HCT116 (cell line): ENCODE results near the gene SCAND1. TPM values are rescaled to one million over a fixed set of nuclear protein-coding genes. Genes with fewer than 3 reads are reported as not detected.
A peak's percentile ranks its signal among the peaks of the same experiment; 100 is the strongest.
"Not testable (repeated sequence)": the region's sequence is repeated elsewhere in the genome, so short reads cannot be mapped to it uniquely, and the experiment has no call there.

Experiments
- ATAC-seq: fragments of 200-7000 bp; cut with Tn5 transposase; 2 replicates; pipeline ENCODE4 v1.9.1; 2020; ENCODE audit warnings: mild to moderate bottlenecking, moderate library complexity
- BruUV-seq: library from RNA; stranded (reverse); fragments of 400-500 nt; replicated peaks from 2 replicates; lab custom pipeline; 2021; lab: Mats Ljungman, UMichigan
- CTCF ChIA-PET: fragments of 300-600 bp; sonication (Branson Sonifier 250); formaldehyde crosslinking; loops from one replicate; lab custom pipeline; 2021; ENCODE audit warnings: antibody characterized with exemption; lab: Charles Lee
- POLR2A ChIA-PET: fragments of 300-600, 350-600 bp; sonication (Branson Sonifier 250); formaldehyde crosslinking; loops from one replicate; lab custom pipeline; 2021; ENCODE audit warnings: antibody characterized with exemption; lab: Charles Lee
- RAD21 ChIA-PET, 2 experiments: fragments of 300-600 bp; sonication (Branson Sonifier 250); formaldehyde crosslinking; loops; one replicate each; lab custom pipeline; 2023; ENCODE audit warnings: low total read pairs in 2 of 2; ENCODE audit not compliant: uncharacterized antibody in 2 of 2, unreplicated experiment in 2 of 2, low non-redundant PET in 1 of 2; lab: Charles Lee
- DNase-seq: peaks from one replicate; pipeline ENCODE4 v3.0.0-alpha.2; 2010; ENCODE audit warnings: low read depth, low spot score
- H2AFZ ChIP-seq: fragments of 200-600 bp; shearing (Covaris generic), sonication (generic); 2 replicates; pipeline ENCODE4 v1.6.1; 2017; ENCODE audit warnings: low read depth, mixed run types, mixed read lengths, antibody characterized with exemption, low read length; ENCODE audit not compliant: poor library complexity, severe bottlenecking
- H3K27ac ChIP-seq: 2 replicates; pipeline ENCODE4 v1.5.1; 2012; ENCODE audit warnings: low read depth, low read length
- H3K27me3 ChIP-seq: fragments of 200-600 bp; sonication (generic); 2 replicates; pipeline ENCODE4 v1.6.1; 2016; ENCODE audit warnings: mixed run types, low read length, mixed read lengths; ENCODE audit not compliant: insufficient read depth
- H3K36me3 ChIP-seq, 2 experiments: fragments of 200-500 bp in 1 of 2; fragments of 200-600 bp in 1 of 2; sonication (Bioruptor generic) in 1 of 2; sonication (generic) in 1 of 2; 2 replicates each; pipeline versions ENCODE4 v1.5.1 to v1.6.1; 2014 to 2016; ENCODE audit warnings: low read length in 2 of 2, inconsistent platforms in 1 of 2, mixed read lengths in 1 of 2, mixed run types in 1 of 2; ENCODE audit not compliant: insufficient read depth in 2 of 2, control insufficient read depth in 1 of 2
- H3K4me1 ChIP-seq, 2 experiments: fragments of 200-600 bp in 1 of 2; sonication (generic) in 1 of 2; 2 replicates each; pipeline versions ENCODE4 v1.5.1 to v1.6.1; 2012 to 2017; ENCODE audit warnings: low read length in 2 of 2, inconsistent platforms in 1 of 2, mild to moderate bottlenecking in 1 of 2, mixed read lengths in 1 of 2, mixed run types in 1 of 2, moderate library complexity in 1 of 2; ENCODE audit not compliant: insufficient read depth in 2 of 2, control insufficient read depth in 1 of 2
- H3K4me2 ChIP-seq: fragments of 200-600 bp; sonication (generic); 2 replicates; pipeline ENCODE4 v1.6.1; 2017; ENCODE audit warnings: mixed run types, low read length, mixed read lengths
- H3K4me3 ChIP-seq, 2 experiments: fragments of 200-600 bp in 1 of 2; sonication (generic) in 1 of 2; replicated peaks in 1 of 2; 2 replicates each; pipeline ENCODE4 v1.5.1; 2011 to 2016; ENCODE audit warnings: low read length in 2 of 2, control low read depth in 1 of 2, low read depth in 1 of 2, mild to moderate bottlenecking in 1 of 2, mixed read lengths in 1 of 2, mixed run types in 1 of 2
- H3K79me2 ChIP-seq: fragments of 200-600 bp; sonication (generic); 2 replicates; pipeline ENCODE4 v1.6.1; 2017; ENCODE audit warnings: mild to moderate bottlenecking, mixed run types, low read length, moderate library complexity, mixed read lengths; ENCODE audit not compliant: insufficient read depth
- H3K9ac ChIP-seq: fragments of 200-600 bp; sonication (generic); 2 replicates; pipeline ENCODE4 v1.6.1; 2016; ENCODE audit warnings: low read length, mixed read lengths
- H3K9me2 ChIP-seq: fragments of 200-600 bp; sonication (generic), shearing (Covaris generic); 2 replicates; pipeline ENCODE4 v1.6.1; 2017; ENCODE audit warnings: mixed run types, mild to moderate bottlenecking, moderate library complexity; ENCODE audit not compliant: insufficient read depth
- H3K9me3 ChIP-seq, 2 experiments: fragments of 200-500 bp in 1 of 2; fragments of 200-600 bp in 1 of 2; sonication (Bioruptor generic) in 1 of 2; sonication (generic) in 1 of 2; 2 replicates each; pipeline ENCODE4 v1.6.1; 2014 to 2017; ENCODE audit warnings: low read length in 2 of 2, mixed read lengths in 2 of 2, inconsistent platforms in 1 of 2, low read depth in 1 of 2, mild to moderate bottlenecking in 1 of 2, mixed run types in 1 of 2, moderate library complexity in 1 of 2; ENCODE audit not compliant: control insufficient read depth in 1 of 2, insufficient read depth in 1 of 2
- H4K20me1 ChIP-seq: fragments of 200-600 bp; sonication (generic), shearing (Covaris generic); 2 replicates; pipeline ENCODE4 v1.6.1; 2017; ENCODE audit warnings: mixed run types, mild to moderate bottlenecking, moderate library complexity; ENCODE audit not compliant: insufficient read depth
- CBX3 ChIP-seq: IDR thresholded peaks from 2 replicates; pipeline ENCODE4 v1.6.1; 2012; ENCODE audit warnings: low read depth
- EGR1 ChIP-seq: IDR thresholded peaks from 2 replicates; pipeline ENCODE4 v1.6.1; 2012; ENCODE audit warnings: low read depth
- ELF1 ChIP-seq: IDR thresholded peaks from 2 replicates; pipeline ENCODE4 v1.6.1; 2012; ENCODE audit warnings: low read depth, borderline replicate concordance
- EZH2 ChIP-seq: fragments of 200-600 bp; sonication (generic); IDR thresholded peaks from 2 replicates; pipeline ENCODE4 v1.6.1; 2017; ENCODE audit warnings: antibody characterized with exemption, mixed run types
- TCF7L2 ChIP-seq: IDR thresholded peaks from 2 replicates; pipeline ENCODE4 v1.7.0; 2011; ENCODE audit warnings: borderline replicate concordance, inconsistent platforms; ENCODE audit not compliant: insufficient read depth, insufficient read length; ENCODE audit errors: extremely low read depth
- ZBTB33 ChIP-seq: IDR thresholded peaks from 2 replicates; pipeline ENCODE4 v1.6.1; 2011; ENCODE audit warnings: mild to moderate bottlenecking, low read length, moderate library complexity; ENCODE audit not compliant: insufficient replicate concordance; ENCODE audit errors: extremely low read depth
- intact Hi-C: fragments of 100-400 bp; cut with micrococcal nuclease; formaldehyde crosslinking; loops from 2 replicates; pipeline ENCODE4 v1.10.0; 2022
- total RNA-seq: library from RNA; stranded (reverse); gene quantifications from one replicate; pipeline ENCODE4 v1.2.1, GENCODE V29; 2021; ENCODE audit not compliant: unreplicated experiment
- TF ChIP-seq, protein P1 (sequence below): IDR thresholded peaks from 2 replicates; pipeline ENCODE4 v1.6.1; 2012; ENCODE audit warnings: low read depth

Gene SCAND1
- total RNA-seq, 1 experiment from 2014 or later = 46.2 TPM

DNA sequence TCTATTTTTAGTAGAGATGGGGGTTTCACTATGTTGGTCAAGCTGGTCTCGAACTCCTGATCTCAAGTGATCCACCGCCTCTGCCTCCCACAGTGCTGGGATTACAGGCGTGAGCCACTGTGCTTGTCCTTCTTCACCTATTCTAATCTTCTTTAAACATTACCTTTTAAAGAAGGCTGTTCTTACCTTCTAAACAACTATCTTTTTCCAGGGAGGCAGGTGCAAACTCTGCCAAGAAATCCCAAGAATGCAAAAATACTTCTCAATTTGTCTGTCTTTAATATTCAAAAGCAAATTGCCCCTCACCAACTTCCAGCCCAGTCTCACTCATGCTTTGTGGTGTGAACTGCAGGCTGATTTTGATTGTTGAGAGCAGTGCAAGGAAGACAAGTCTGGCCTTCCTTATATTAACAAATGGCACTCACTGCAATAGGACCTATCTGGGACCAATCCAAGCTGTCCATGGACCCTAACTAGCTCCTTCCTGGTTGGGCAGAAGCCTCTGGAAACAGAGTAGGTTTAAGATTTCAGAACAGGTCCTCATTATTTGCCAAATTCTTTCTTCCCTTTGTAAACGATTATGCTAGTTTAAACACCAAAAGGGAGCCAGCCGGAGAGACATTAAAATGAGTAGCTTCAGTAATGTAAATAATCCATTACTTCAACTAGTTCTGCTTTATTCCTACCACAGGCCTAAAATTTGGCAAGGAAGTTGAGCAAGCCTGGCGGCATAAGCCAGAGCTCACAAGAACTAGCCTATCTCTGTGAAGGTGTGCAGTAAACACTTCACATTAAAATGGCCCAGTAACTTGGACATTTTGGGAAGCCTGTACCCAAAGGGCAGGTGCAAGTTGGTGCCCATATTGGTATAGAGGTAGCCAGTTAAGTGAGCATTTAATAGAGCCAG is 1.6 kb downstream of the SCAND1 start:
- ChIA-PET POLR2A (interaction anchor here (1.0 to 3.2 kb wide), 4 partner anchors 40 to 211 kb away, joined by 3 to 23 read pairs (median 4); partner anchors contain the start of gene RBM39), RAD21 (no interaction called here), CTCF (interaction anchor here (1.9 to 4.8 kb wide), 4 partner anchors 10 to 186 kb away, joined by 15 to 52 read pairs (median 34); no protein-coding TSS in a partner anchor)
- Histone ChIP-seq H4K20me1 (no peaks in the 10 kb centered on the region), H3K9ac (peak overlapping the region; percentile 96), H3K9me3 (no peaks in the 10 kb centered on the region), H3K9me2 (no peaks in the 10 kb centered on the region), H3K4me2 (peak overlapping the region; percentile 85), H3K36me3 (no peaks in the 10 kb centered on the region), H3K79me2 (peaks cover 18% of the 10 kb centered on the region), H3K4me1 (peaks cover 6 to 29% of the 10 kb centered on the region in 2 experiments; a peak in 3 of 4 replicates), H2AFZ (no peak overlapping the region), H3K4me3 (peak overlapping the region; percentile 96), H3K27ac (peak overlapping the region; percentile 99), H3K27me3 (no peaks in the 10 kb centered on the region)
- no TSS peak for BruUV-seq
- no peak for DNase-seq
- no peak for ATAC-seq
- TF ChIP-seq EZH2 = no peak
- TF ChIP-seq ZBTB33 = no peak
- TF ChIP-seq, protein P1, sequence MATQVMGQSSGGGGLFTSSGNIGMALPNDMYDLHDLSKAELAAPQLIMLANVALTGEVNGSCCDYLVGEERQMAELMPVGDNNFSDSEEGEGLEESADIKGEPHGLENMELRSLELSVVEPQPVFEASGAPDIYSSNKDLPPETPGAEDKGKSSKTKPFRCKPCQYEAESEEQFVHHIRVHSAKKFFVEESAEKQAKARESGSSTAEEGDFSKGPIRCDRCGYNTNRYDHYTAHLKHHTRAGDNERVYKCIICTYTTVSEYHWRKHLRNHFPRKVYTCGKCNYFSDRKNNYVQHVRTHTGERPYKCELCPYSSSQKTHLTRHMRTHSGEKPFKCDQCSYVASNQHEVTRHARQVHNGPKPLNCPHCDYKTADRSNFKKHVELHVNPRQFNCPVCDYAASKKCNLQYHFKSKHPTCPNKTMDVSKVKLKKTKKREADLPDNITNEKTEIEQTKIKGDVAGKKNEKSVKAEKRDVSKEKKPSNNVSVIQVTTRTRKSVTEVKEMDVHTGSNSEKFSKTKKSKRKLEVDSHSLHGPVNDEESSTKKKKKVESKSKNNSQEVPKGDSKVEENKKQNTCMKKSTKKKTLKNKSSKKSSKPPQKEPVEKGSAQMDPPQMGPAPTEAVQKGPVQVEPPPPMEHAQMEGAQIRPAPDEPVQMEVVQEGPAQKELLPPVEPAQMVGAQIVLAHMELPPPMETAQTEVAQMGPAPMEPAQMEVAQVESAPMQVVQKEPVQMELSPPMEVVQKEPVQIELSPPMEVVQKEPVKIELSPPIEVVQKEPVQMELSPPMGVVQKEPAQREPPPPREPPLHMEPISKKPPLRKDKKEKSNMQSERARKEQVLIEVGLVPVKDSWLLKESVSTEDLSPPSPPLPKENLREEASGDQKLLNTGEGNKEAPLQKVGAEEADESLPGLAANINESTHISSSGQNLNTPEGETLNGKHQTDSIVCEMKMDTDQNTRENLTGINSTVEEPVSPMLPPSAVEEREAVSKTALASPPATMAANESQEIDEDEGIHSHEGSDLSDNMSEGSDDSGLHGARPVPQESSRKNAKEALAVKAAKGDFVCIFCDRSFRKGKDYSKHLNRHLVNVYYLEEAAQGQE = no peak
- no peak for TF ChIP-seq ELF1
- no peak for TF ChIP-seq EGR1
- no peak for TF ChIP-seq CBX3
- no peak for TF ChIP-seq TCF7L2
- intact Hi-C loops = loop anchor here (10.0 kb wide), 1 partner anchor 208 kb away; the partner anchor contains the start of gene RBM39

DNA sequence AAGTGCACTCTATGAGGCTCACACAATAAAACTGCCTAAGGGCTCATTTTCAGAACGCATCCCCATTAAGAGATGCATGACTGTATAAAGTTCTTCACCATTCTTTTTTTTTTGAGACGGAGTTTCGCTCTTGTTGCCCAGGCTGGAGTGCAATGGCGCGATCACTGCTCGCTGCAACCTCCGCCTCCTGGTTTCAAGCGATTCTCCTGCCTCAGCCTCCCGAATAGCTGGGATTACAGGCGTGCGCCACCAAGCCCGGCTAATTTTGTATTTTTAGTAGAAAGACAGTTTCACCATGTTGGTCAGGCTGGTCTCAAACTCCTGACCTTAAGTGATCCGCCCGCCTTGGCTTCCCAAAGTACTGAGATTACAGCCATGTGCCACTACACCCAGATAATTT is 2.2 kb downstream of the SCAND1 start:
- intact Hi-C loops = loop anchor here (10.0 kb wide), 1 partner anchor 207 kb away; the partner anchor contains the start of gene RBM39
- H3K9me2 ChIP-seq, RAD21 ChIA-PET, DNase-seq, H3K9ac ChIP-seq, H3K4me3 ChIP-seq, ATAC-seq, H3K9me3 ChIP-seq, H3K36me3 ChIP-seq, H2AFZ ChIP-seq, BruUV-seq, H3K27me3 ChIP-seq, H4K20me1 ChIP-seq: not testable (repeated sequence)
- Histone ChIP-seq H3K4me2 (peak overlapping the region; percentile 85), H3K79me2 (peaks cover 18% of the 10 kb centered on the region), H3K27ac (peak overlapping the region; percentile 99; the same call in 1 of the 2 replicates), H3K4me1 (peaks cover 6 to 29% of the 10 kb centered on the region in 2 experiments; a peak in 3 of 4 replicates)
- POLR2A ChIA-PET = interaction anchor here (3.2 kb wide), 1 partner anchor 210 kb away, joined by 23 read pairs; the partner anchor contains the start of gene RBM39
- CTCF ChIA-PET = interaction anchor here (4.8 kb wide), 2 partner anchors 40 to 186 kb away, joined by 52 read pairs; no protein-coding TSS in a partner anchor
